GM19452 (cell line): ENCODE measurements around the gene ZNF670.

ENCODE experiments used
- ATAC-seq: cut with Tn5 transposase; IDR thresholded peaks from one replicate; pipeline ENCODE4 v1.9.1; 2021; ENCODE audit not compliant: unreplicated experiment

ZNF670 gene

GRCh38 chr1:247104965-247105364 lies 26.4 kb upstream of the ZNF670 start:
- ATAC-seq, result no peak

GRCh38 chr1:247103859-247104591 lies 25.4 kb upstream of the ZNF670 start, which contains the start of gene ZNF669:
ZNF669 (minus strand) TSS chr1:247104356; CDS start chr1:247104199, 157 bp downstream.
- ATAC-seq, result peak; percentile 100

GRCh38 chr1:247102381-247102780 lies 23.8 kb upstream of the ZNF670 start:
- ATAC-seq, result no peak

- no peak for ATAC-seq
These were observed 22.2 kb upstream of the ZNF670 start for GRCh38 chr1:247100676-247101279.

- no peak for ATAC-seq
These were observed 18.3 kb upstream of the ZNF670 start for GRCh38 chr1:247096958-247097357.

GRCh38 chr1:247096544-247096943 lies 17.9 kb upstream of the ZNF670 start:
- ATAC-seq, result no peak

GRCh38 chr1:247096112-247096511 lies 17.5 kb upstream of the ZNF670 start:
- ATAC-seq, result no peak

GRCh38 chr1:247090455-247090854 lies 11.8 kb upstream of the ZNF670 start:
- no peak for ATAC-seq

- ATAC-seq, result no peak
These were observed 11.2 kb upstream of the ZNF670 start for GRCh38 chr1:247089616-247090375.

- ATAC-seq, result no peak
These were observed 10.4 kb upstream of the ZNF670 start for GRCh38 chr1:247088967-247089366.

- ATAC-seq, result no peak
These were observed 8.6 kb upstream of the ZNF670 start for GRCh38 chr1:247087256-247087655.

GRCh38 chr1:247085310-247085709 lies 6.7 kb upstream of the ZNF670 start:
- ATAC-seq, result no peak

GRCh38 chr1:247084771-247085170 lies 6.2 kb upstream of the ZNF670 start:
- no peak for ATAC-seq

GRCh38 chr1:247079141-247079874 lies 697 bp upstream of the ZNF670 start:
- ATAC-seq, result no peak

GRCh38 chr1:247077876-247078257 lies 744 bp downstream of the ZNF670 start:
- ATAC-seq, result peak; percentile 31

GRCh38 chr1:247077213-247077612 lies 1.4 kb downstream of the ZNF670 start:
- ATAC-seq, result no peak

- no peak for ATAC-seq
These were observed 8.0 kb downstream of the ZNF670 start for GRCh38 chr1:247070645-247071044.

- ATAC-seq, result no peak
These were observed 14.3 kb downstream of the ZNF670 start for GRCh38 chr1:247064304-247064703.

GRCh38 chr1:247060771-247061170 lies 17.8 kb downstream of the ZNF670 start:
- no peak for ATAC-seq

- no peak for ATAC-seq
These were observed 22.5 kb downstream of the ZNF670 start for GRCh38 chr1:247056071-247056470.

- no peak for ATAC-seq
These were observed 23.6 kb downstream of the ZNF670 start for GRCh38 chr1:247054992-247055415.
